ENCODE measurements around the gene RGS19.

Gene RGS19

GRCh38 chr20:64106981-64107735 is 27.8 kb upstream of the RGS19 start, which contains the start of gene NPBWR2:
Gene NPBWR2 (minus strand): TSS chr20:64107565. CDS start chr20:64106831, 734 bp downstream.
- Histone ChIP-seq H3K36me3 (ENCODE audit: control insufficient read depth, insufficient read depth, low read length) (no peaks in the 10 kb centered on the region), H3K4me3 (ENCODE audit: extremely low read depth, insufficient read depth, low read length, poor library complexity, severe bottlenecking) (no peak within 1 kb of the TSS)
- 70 to 77% methylated on average over 18 to 19 of the region's 22 CpGs for WGBS, 2 experiments (ENCODE audit: insufficient coverage in 2 of 2)

DNA sequence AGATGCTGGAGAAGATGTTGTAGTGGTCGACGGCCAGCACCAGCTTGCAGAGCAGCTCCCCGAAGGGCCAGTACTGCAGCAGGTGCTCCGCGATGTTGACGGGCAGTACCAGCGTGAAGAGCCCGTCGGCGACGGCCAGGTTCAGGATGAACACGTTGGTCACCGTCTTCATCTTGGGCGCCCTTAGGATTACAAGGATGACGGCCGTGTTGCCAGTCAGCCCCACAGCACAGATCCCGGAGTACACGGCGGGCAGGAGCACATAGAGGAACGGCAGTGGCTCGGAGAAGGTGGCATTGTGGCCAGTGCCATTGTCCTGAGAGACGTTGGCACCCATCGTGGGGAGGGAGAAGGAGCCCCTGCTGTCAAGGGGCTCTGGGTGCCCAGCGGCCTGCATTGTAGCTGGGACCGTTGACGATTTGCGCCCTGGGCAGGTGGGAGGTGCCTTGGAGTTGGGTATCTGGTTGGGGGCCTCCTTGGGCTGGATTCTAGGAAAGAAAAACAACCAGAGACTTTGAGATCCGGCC is 27.2 kb upstream of the RGS19 start:
- Histone ChIP-seq H3K4me1 (ENCODE audit: control insufficient read depth, insufficient read depth, low read length, poor library complexity, severe bottlenecking) (no peaks in the 10 kb centered on the region), H3K4me3 (ENCODE audit: extremely low read depth, insufficient read depth, low read length, poor library complexity, severe bottlenecking) (no peak overlapping the region), H3K9me3 (ENCODE audit: control insufficient read depth, low read length) (no peaks in the 10 kb centered on the region), H3K36me3 (ENCODE audit: control insufficient read depth, insufficient read depth, low read length) (no peaks in the 10 kb centered on the region), H3K27ac (ENCODE audit: low read depth, low read length, severe bottlenecking) (no peak overlapping the region)
- 90 to 94% methylated on average over 28 of the region's 28 CpGs for WGBS, 2 experiments (ENCODE audit: insufficient coverage in 2 of 2)

More at GRCh38 chr20:64106981-64107735, 27.8 kb upstream of the RGS19 start, which contains the start of gene NPBWR2:
- H3K9me3 ChIP-seq (ENCODE audit: control insufficient read depth, low read length): no peaks in the 10 kb centered on the region
- H3K27ac ChIP-seq (ENCODE audit: low read depth, low read length, severe bottlenecking): no peak within 1 kb of the TSS
- no peaks in the 10 kb centered on the region for H3K4me1 ChIP-seq (ENCODE audit: control insufficient read depth, insufficient read depth, low read length, poor library complexity, severe bottlenecking)

GRCh38 chr20:64105846-64106434 is 26.6 kb upstream of the RGS19 start:
- no peak overlapping the region for H3K27ac ChIP-seq (ENCODE audit: low read depth, low read length, severe bottlenecking)
- 95% methylated on average over 37 to 39 of the region's 39 CpGs for WGBS, 2 experiments (ENCODE audit: insufficient coverage in 2 of 2)
- H3K4me3 ChIP-seq (ENCODE audit: extremely low read depth, insufficient read depth, low read length, poor library complexity, severe bottlenecking): no peak overlapping the region
- H3K4me1 ChIP-seq (ENCODE audit: control insufficient read depth, insufficient read depth, low read length, poor library complexity, severe bottlenecking): no peaks in the 10 kb centered on the region
- no peaks in the 10 kb centered on the region for H3K36me3 ChIP-seq (ENCODE audit: control insufficient read depth, insufficient read depth, low read length)
- H3K9me3 ChIP-seq (ENCODE audit: control insufficient read depth, low read length): no peaks in the 10 kb centered on the region

GRCh38 chr20:64104667-64105451 is 25.5 kb upstream of the RGS19 start:
- Histone ChIP-seq H3K9me3 (ENCODE audit: control insufficient read depth, low read length) (no peaks in the 10 kb centered on the region), H3K4me3 (ENCODE audit: extremely low read depth, insufficient read depth, low read length, poor library complexity, severe bottlenecking) (no peak overlapping the region), H3K4me1 (ENCODE audit: control insufficient read depth, insufficient read depth, low read length, poor library complexity, severe bottlenecking) (no peaks in the 10 kb centered on the region), H3K27ac (ENCODE audit: low read depth, low read length, severe bottlenecking) (no peak overlapping the region), H3K36me3 (ENCODE audit: control insufficient read depth, insufficient read depth, low read length) (no peaks in the 10 kb centered on the region)
- 94 to 96% methylated on average over 23 of the region's 25 CpGs for WGBS, 2 experiments (ENCODE audit: insufficient coverage in 2 of 2)

GRCh38 chr20:64103871-64104666 is 24.8 kb upstream of the RGS19 start:
- Histone ChIP-seq H3K9me3 (ENCODE audit: control insufficient read depth, low read length) (no peaks in the 10 kb centered on the region), H3K36me3 (ENCODE audit: control insufficient read depth, insufficient read depth, low read length) (no peaks in the 10 kb centered on the region), H3K27ac (ENCODE audit: low read depth, low read length, severe bottlenecking) (no peak overlapping the region), H3K4me3 (ENCODE audit: extremely low read depth, insufficient read depth, low read length, poor library complexity, severe bottlenecking) (no peak overlapping the region), H3K4me1 (ENCODE audit: control insufficient read depth, insufficient read depth, low read length, poor library complexity, severe bottlenecking) (no peaks in the 10 kb centered on the region)
- 81% methylated on average over 14 to 15 of the region's 20 CpGs for WGBS, 2 experiments (ENCODE audit: insufficient coverage in 2 of 2)

DNA sequence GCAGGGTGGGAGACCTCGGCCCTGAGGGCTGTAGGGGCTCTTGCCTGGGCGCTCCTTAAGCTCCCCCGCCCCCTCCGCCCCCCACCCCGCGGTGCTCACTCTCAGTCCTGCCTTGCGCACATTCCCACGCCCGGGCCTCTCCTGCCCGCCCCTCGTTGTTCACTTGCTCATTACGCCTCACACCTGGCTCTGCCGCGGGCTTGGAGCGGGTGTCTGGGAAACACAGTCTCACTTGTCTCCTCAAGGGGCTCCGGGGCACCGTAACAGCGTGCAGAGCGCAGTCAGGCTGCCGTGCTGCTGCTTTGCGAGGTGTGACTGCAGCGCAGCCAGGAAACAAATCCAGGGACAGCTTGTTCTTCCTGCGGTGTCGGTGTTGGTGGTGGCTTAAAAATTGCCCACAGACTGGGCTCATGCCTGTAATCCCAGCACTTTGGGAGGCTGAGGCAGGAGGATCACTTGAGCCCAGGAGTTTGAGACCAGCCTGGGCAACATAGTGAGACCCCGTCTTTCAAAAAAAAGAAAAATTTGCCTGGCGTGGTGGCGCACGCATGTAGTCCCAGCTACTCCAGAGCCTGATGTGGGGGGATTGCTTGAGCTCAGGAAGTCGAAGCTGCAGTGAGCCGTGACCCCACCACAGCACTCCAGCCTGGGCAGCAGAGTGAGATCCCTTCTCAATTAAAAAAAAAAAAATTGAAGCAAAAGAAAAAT is 23.5 kb upstream of the RGS19 start:
- no peaks in the 10 kb centered on the region for H3K4me1 ChIP-seq (ENCODE audit: control insufficient read depth, insufficient read depth, low read length, poor library complexity, severe bottlenecking)
- H3K9me3 ChIP-seq (ENCODE audit: control insufficient read depth, low read length): no peaks in the 10 kb centered on the region
- H3K27ac ChIP-seq (ENCODE audit: low read depth, low read length, severe bottlenecking): no peak overlapping the region
- H3K4me3 ChIP-seq (ENCODE audit: extremely low read depth, insufficient read depth, low read length, poor library complexity, severe bottlenecking): peak overlapping the region; percentile 44
- WGBS, 2 experiments (ENCODE audit: insufficient coverage in 2 of 2): 20 to 32% methylated on average over 17 to 20 of the region's 30 CpGs
- no peaks in the 10 kb centered on the region for H3K36me3 ChIP-seq (ENCODE audit: control insufficient read depth, insufficient read depth, low read length)

DNA sequence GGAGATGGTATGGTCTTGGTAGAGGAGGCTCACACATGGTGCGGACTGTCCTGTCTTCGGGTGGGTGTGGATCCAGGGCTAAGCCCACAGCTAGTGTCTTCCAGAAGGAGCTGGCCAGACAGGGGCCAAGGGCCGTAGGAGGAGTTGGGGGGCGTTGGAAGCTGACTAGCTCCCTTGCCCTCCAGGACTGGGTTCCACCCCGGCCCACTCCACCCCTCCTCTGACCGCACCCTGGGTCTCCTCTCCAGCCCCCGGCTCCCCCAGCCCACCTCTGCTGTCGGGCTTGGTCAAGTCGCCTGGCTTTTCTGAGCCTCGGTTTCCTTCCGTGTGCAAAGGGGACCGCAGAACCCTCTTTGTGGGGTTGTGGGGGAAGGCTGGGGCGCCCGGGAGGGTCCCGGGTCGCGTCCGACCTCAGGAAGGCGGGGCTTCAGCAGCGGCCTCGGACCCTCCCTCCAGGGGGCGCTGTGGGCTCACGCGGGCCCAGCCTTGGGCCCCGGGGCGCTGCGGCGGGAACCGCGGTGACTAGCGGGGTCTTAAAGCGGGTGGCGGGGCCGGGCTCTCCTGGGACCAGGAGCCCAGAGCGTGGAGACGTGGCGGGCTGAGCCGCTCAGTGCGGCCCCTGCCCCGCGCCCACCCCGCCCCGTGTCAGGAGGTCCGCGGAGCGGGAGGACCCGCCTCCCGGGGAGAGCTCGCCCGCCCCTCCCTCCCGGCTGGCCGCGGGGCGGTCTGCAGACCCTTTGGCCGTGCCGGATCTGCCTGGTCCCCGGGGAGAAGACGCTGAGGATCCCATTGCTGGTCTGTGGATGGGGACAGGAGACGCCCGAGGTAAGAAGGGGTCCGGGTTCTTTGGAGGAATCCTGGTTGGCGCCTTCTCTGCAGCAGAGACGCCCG is 22.7 kb upstream of the RGS19 start:
- Histone ChIP-seq H3K4me1 (ENCODE audit: control insufficient read depth, insufficient read depth, low read length, poor library complexity, severe bottlenecking) (no peaks in the 10 kb centered on the region), H3K36me3 (ENCODE audit: control insufficient read depth, insufficient read depth, low read length) (no peaks in the 10 kb centered on the region), H3K27ac (ENCODE audit: low read depth, low read length, severe bottlenecking) (no peak overlapping the region), H3K9me3 (ENCODE audit: control insufficient read depth, low read length) (no peaks in the 10 kb centered on the region), H3K4me3 (ENCODE audit: extremely low read depth, insufficient read depth, low read length, poor library complexity, severe bottlenecking) (peak overlapping the region; percentile 44)
- WGBS, 2 experiments (ENCODE audit: insufficient coverage in 2 of 2): 11 to 16% methylated on average over 29 to 31 of the region's 64 CpGs

DNA sequence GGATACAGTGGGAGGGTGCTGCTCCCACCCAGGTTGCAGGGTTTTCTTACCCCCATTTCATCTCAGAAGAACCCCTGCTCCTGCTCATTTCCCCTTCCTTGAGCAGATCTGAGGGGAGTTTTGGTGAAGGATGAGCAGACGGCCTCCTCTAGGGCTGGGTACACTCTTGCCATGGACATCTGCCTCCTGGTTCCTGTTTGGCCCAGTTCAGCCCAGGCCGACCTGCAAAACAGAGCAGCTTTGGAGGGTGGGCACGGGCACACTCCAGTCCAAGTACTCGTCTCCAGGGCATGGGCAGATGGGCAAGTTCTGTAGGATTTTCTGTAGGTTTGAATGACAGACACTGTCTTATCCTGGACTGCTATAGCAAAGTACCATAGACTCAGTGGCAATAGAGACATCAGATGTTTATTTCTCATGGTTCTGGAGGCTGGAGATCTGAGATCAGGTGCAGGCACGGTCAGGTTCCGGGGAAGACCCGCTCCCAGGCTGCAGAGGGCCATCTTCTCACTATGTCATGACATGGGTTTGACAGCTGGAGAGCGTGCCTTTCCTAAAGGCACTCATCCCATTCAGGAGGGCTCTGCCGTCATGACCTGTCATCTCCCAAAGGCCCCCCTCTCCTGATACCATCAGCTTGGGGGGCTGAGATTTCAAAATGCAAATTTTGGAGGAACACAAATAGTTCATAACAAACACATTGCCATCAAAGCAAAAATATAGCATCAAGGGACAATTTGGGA is 21.8 kb upstream of the RGS19 start:
- no peaks in the 10 kb centered on the region for H3K9me3 ChIP-seq (ENCODE audit: control insufficient read depth, low read length)
- H3K27ac ChIP-seq (ENCODE audit: low read depth, low read length, severe bottlenecking): no peak overlapping the region
- WGBS, 2 experiments (ENCODE audit: insufficient coverage in 2 of 2): 83 to 89% methylated on average over 8 of the region's 9 CpGs

GRCh38 chr20:64100566-64100888 is 21.2 kb upstream of the RGS19 start:
- Histone ChIP-seq H3K9me3 (ENCODE audit: control insufficient read depth, low read length) (no peaks in the 10 kb centered on the region), H3K27ac (ENCODE audit: low read depth, low read length, severe bottlenecking) (no peak overlapping the region), H3K36me3 (ENCODE audit: control insufficient read depth, insufficient read depth, low read length) (no peaks in the 10 kb centered on the region), H3K4me3 (ENCODE audit: extremely low read depth, insufficient read depth, low read length, poor library complexity, severe bottlenecking) (no peak overlapping the region), H3K4me1 (ENCODE audit: control insufficient read depth, insufficient read depth, low read length, poor library complexity, severe bottlenecking) (no peaks in the 10 kb centered on the region)
- 60 to 72% methylated on average over 1 to 2 of the region's 4 CpGs for WGBS, 2 experiments (ENCODE audit: insufficient coverage in 2 of 2)

More for the DNA sequence above, 21.8 kb upstream of the RGS19 start:
- H3K4me3 ChIP-seq (ENCODE audit: extremely low read depth, insufficient read depth, low read length, poor library complexity, severe bottlenecking): no peak overlapping the region
- H3K4me1 ChIP-seq (ENCODE audit: control insufficient read depth, insufficient read depth, low read length, poor library complexity, severe bottlenecking): no peaks in the 10 kb centered on the region
- H3K36me3 ChIP-seq (ENCODE audit: control insufficient read depth, insufficient read depth, low read length): no peaks in the 10 kb centered on the region

All from mesodermal cell (in vitro differentiated cells).